MCF 10A (cell line): ENCODE measurements around the gene RABEP1. TPM values are rescaled to one million over a fixed set of nuclear protein-coding genes. Genes with fewer than 3 reads are reported as not detected.

ENCODE experiments used
- BruUV-seq: library from RNA; stranded (reverse); fragments of 400-500 nt; replicated peaks from 2 replicates; lab custom pipeline; 2021; lab: Mats Ljungman, UMichigan
- CTCF ChIA-PET: fragments of 300-600 bp; sonication (Branson Sonifier 250); formaldehyde crosslinking; extraction: SDS; loops from one replicate; lab custom pipeline; 2021; ENCODE audit warnings: antibody characterized with exemption, inconsistent platforms; lab: Yijun Ruan, JAX
- POLR2A ChIA-PET: fragments of 300-600, 350-650 bp; sonication (Branson Sonifier 250); formaldehyde crosslinking; extraction: SDS; loops from one replicate; lab custom pipeline; 2020; ENCODE audit warnings: antibody characterized with exemption, inconsistent platforms; lab: Yijun Ruan, JAX
- DNase-seq: peaks from one replicate; pipeline ENCODE4 v3.0.0-alpha.2; 2018; ENCODE audit not compliant: unreplicated experiment
- H3K27ac Mint-ChIP-seq: one replicate; pipeline ENCODE4 v1.8.0; 2022; ENCODE audit warnings: mild to moderate bottlenecking, low read depth, mixed read lengths; ENCODE audit not compliant: unreplicated experiment
- H3K27me3 Mint-ChIP-seq: one replicate; pipeline ENCODE4 v1.8.0; 2022; ENCODE audit warnings: mixed read lengths; ENCODE audit not compliant: insufficient read depth, unreplicated experiment
- H3K36me3 Mint-ChIP-seq: one replicate; pipeline ENCODE4 v1.8.0; 2022; ENCODE audit warnings: mild to moderate bottlenecking, moderate library complexity, mixed read lengths; ENCODE audit not compliant: insufficient read depth, unreplicated experiment
- H3K4me1 Mint-ChIP-seq: one replicate; pipeline ENCODE4 v1.8.0; 2022; ENCODE audit warnings: mixed read lengths; ENCODE audit not compliant: insufficient read depth, unreplicated experiment
- H3K4me3 Mint-ChIP-seq: one replicate; pipeline ENCODE4 v1.8.0; 2022; ENCODE audit warnings: mild to moderate bottlenecking, moderate library complexity, mixed read lengths; ENCODE audit not compliant: unreplicated experiment
- H3K9me3 Mint-ChIP-seq: one replicate; pipeline ENCODE4 v1.8.0; 2022; ENCODE audit warnings: mixed read lengths; ENCODE audit not compliant: unreplicated experiment
- CTCF ChIP-seq: fragments of 200-600 bp; IDR thresholded peaks from one replicate; pipeline ENCODE4 v1.8.0; 2022; ENCODE audit warnings: antibody characterized with exemption, mild to moderate bottlenecking; ENCODE audit not compliant: unreplicated experiment
- intact Hi-C: fragments of 100-400 bp; cut with micrococcal nuclease; formaldehyde crosslinking; loops from 2 replicates; pipeline ENCODE4 v1.14.1; 2022
- total RNA-seq: library from RNA; stranded (reverse); gene quantifications from 2 replicates; pipeline ENCODE4 v1.2.3, GENCODE V29; 2022

RABEP1 gene
- total RNA-seq, 1 experiment from 2014 or later, result 50.1 TPM

GRCh38 chr17:5354310-5354709 lies 72.2 kb downstream of the RABEP1 start:
- DNase-seq, result no peak
- CTCF ChIA-PET, result interaction anchor here (1.2 kb wide), 1 partner anchor 11 kb away, joined by 5 read pairs; no protein-coding TSS in a partner anchor
- H3K27me3 Mint-ChIP-seq, result no peaks in the 10 kb centered on the region
- no peaks in the 10 kb centered on the region for H3K9me3 Mint-ChIP-seq
- TF ChIP-seq CTCF, result no peak
- H3K4me3 Mint-ChIP-seq, result no peak overlapping the region
- peaks cover 82% of the 10 kb centered on the region for H3K36me3 Mint-ChIP-seq
- BruUV-seq, result no TSS peak
- H3K27ac Mint-ChIP-seq, result no peak overlapping the region
- POLR2A ChIA-PET, result interaction anchor here (0.5 to 1.4 kb wide), 4 partner anchors 11 to 388 kb away, joined by 3 read pairs; no protein-coding TSS in a partner anchor
- intact Hi-C loops, result no loop called here
- peaks cover 5% of the 10 kb centered on the region for H3K4me1 Mint-ChIP-seq

GRCh38 chr17:5354886-5355415 lies 72.9 kb downstream of the RABEP1 start:
- intact Hi-C loops, result no loop called here
- H3K4me3 Mint-ChIP-seq, result no peak overlapping the region
- peaks cover 81% of the 10 kb centered on the region for H3K36me3 Mint-ChIP-seq
- no peak overlapping the region for H3K27ac Mint-ChIP-seq
- TF ChIP-seq CTCF, result no peak
- ChIA-PET POLR2A (interaction anchor here (0.7 to 1.4 kb wide), 2 partner anchors 10 to 68 kb away, joined by 3 read pairs; no protein-coding TSS in a partner anchor), CTCF (interaction anchor here (1.5 kb wide), 1 partner anchor 81 kb away, joined by 4 read pairs; no protein-coding TSS in a partner anchor)
- no peaks in the 10 kb centered on the region for H3K27me3 Mint-ChIP-seq
- DNase-seq, result no peak
- peaks cover 5% of the 10 kb centered on the region for H3K4me1 Mint-ChIP-seq
- no peaks in the 10 kb centered on the region for H3K9me3 Mint-ChIP-seq
- BruUV-seq, result no TSS peak

- Mint-ChIP-seq H3K9me3 (no peaks in the 10 kb centered on the region), H3K27ac (no peak overlapping the region), H3K4me3 (no peak overlapping the region), H3K27me3 (no peaks in the 10 kb centered on the region), H3K4me1 (peaks cover 5% of the 10 kb centered on the region), H3K36me3 (peaks cover 82% of the 10 kb centered on the region)
- no TSS peak for BruUV-seq
- ChIA-PET CTCF (interaction anchor here (1.5 kb wide), 1 partner anchor 80 kb away, joined by 4 read pairs; no protein-coding TSS in a partner anchor), POLR2A (interaction anchor here (1.4 kb wide), 1 partner anchor 10 kb away, joined by 3 read pairs; no protein-coding TSS in a partner anchor)
- no peak for TF ChIP-seq CTCF
- intact Hi-C loops, result no loop called here
- no peak for DNase-seq
These were observed 73.5 kb downstream of the RABEP1 start for GRCh38 chr17:5355421-5356129.

GRCh38 chr17:5361426-5361825 lies 79.3 kb downstream of the RABEP1 start:
- ChIA-PET POLR2A (interaction anchor here (1.0 to 1.2 kb wide), 2 partner anchors 10 kb away, joined by 3 read pairs; no protein-coding TSS in a partner anchor), CTCF (no interaction called here)
- peaks cover 65% of the 10 kb centered on the region for H3K36me3 Mint-ChIP-seq
- H3K4me1 Mint-ChIP-seq, result peaks cover 26% of the 10 kb centered on the region
- no peak for TF ChIP-seq CTCF
- H3K4me3 Mint-ChIP-seq, result no peak overlapping the region
- no peak for DNase-seq
- no TSS peak for BruUV-seq
- intact Hi-C loops, result no loop called here
- no peaks in the 10 kb centered on the region for H3K27me3 Mint-ChIP-seq
- H3K9me3 Mint-ChIP-seq, result no peaks in the 10 kb centered on the region
- no peak overlapping the region for H3K27ac Mint-ChIP-seq
